Trophoblast cell (in vitro differentiated cells and primary cell): ENCODE results near the gene ARHGAP26.

Experiments used
- DNase-seq, 2 donors: peaks; one replicate each; pipeline ENCODE4 v3.0.0-alpha.2; 2016
- H2AFZ ChIP-seq: 2 replicates; pipeline ENCODE4 v1.6.1; 2013; ENCODE audit warnings: low read length, moderate library complexity, mild to moderate bottlenecking; ENCODE audit not compliant: insufficient read depth, poor library complexity
- H2AK5ac ChIP-seq: 2 replicates; pipeline ENCODE4 v1.6.1; 2013; ENCODE audit warnings: mild to moderate bottlenecking, low read length
- H2BK120ac ChIP-seq: 2 replicates; pipeline ENCODE4 v1.6.1; 2013; ENCODE audit warnings: low read length, mild to moderate bottlenecking, moderate library complexity; ENCODE audit not compliant: insufficient read depth, poor library complexity
- H2BK12ac ChIP-seq: 2 replicates; pipeline ENCODE4 v1.6.1; 2013; ENCODE audit warnings: mild to moderate bottlenecking, low read length, moderate library complexity
- H2BK5ac ChIP-seq: 2 replicates; pipeline ENCODE4 v1.6.1; 2013; ENCODE audit warnings: low read length, low read depth, moderate library complexity, mild to moderate bottlenecking; ENCODE audit not compliant: poor library complexity
- H3K14ac ChIP-seq: 2 replicates; pipeline ENCODE4 v1.6.1; 2013; ENCODE audit warnings: mild to moderate bottlenecking, low read length
- H3K18ac ChIP-seq: 2 replicates; pipeline ENCODE4 v1.6.1; 2013; ENCODE audit warnings: mild to moderate bottlenecking, low read length
- H3K23ac ChIP-seq: 2 replicates; pipeline ENCODE4 v1.6.1; 2013; ENCODE audit warnings: low read length
- H3K27ac ChIP-seq: 2 replicates; pipeline ENCODE4 v1.5.1; 2013; ENCODE audit warnings: low read depth, mild to moderate bottlenecking, inconsistent platforms, low read length, moderate library complexity
- H3K27me3 ChIP-seq: 2 replicates; pipeline ENCODE4 v1.6.1; 2013; ENCODE audit warnings: inconsistent platforms, mild to moderate bottlenecking, low read length, moderate library complexity; ENCODE audit not compliant: insufficient read depth
- H3K36me3 ChIP-seq, 2 experiments: 1 replicate in 1 of 2; 2 replicates in 1 of 2; pipeline ENCODE4 v1.6.1; 2013; ENCODE audit warnings: low read length in 2 of 2, mild to moderate bottlenecking in 2 of 2, moderate library complexity in 1 of 2; ENCODE audit not compliant: insufficient read depth in 2 of 2, control insufficient read depth in 1 of 2
- H3K4ac ChIP-seq: 2 replicates; pipeline ENCODE4 v1.6.1; 2013; ENCODE audit warnings: low read depth, mild to moderate bottlenecking, low read length, moderate library complexity
- H3K4me1 ChIP-seq, 2 experiments: 1 replicate in 1 of 2; 2 replicates in 1 of 2; pipeline ENCODE4 v1.6.1; 2013; ENCODE audit warnings: low read length in 2 of 2, mild to moderate bottlenecking in 2 of 2, moderate library complexity in 1 of 2; ENCODE audit not compliant: insufficient read depth in 2 of 2, control insufficient read depth in 1 of 2
- H3K4me2 ChIP-seq: 2 replicates; pipeline ENCODE4 v1.6.1; 2013; ENCODE audit warnings: inconsistent platforms, mild to moderate bottlenecking, low read length, moderate library complexity
- H3K4me3 ChIP-seq: 2 replicates; pipeline ENCODE4 v1.5.1; 2013; ENCODE audit warnings: mild to moderate bottlenecking, low read depth, low read length, inconsistent platforms
- H3K79me1 ChIP-seq: one replicate; pipeline ENCODE4 v1.6.1; 2013; ENCODE audit warnings: low read length
- H3K79me2 ChIP-seq: 2 replicates; pipeline ENCODE4 v1.6.1; 2013; ENCODE audit warnings: low read length, mild to moderate bottlenecking; ENCODE audit not compliant: control insufficient read depth, insufficient read depth, poor library complexity
- H3K9ac ChIP-seq: 2 replicates; pipeline ENCODE4 v1.6.1; 2013; ENCODE audit warnings: mild to moderate bottlenecking, low read length
- H3K9me3 ChIP-seq: 2 replicates; pipeline ENCODE4 v1.6.1; 2013; ENCODE audit warnings: low read depth, mild to moderate bottlenecking, control low read depth, inconsistent platforms, low read length; ENCODE audit not compliant: insufficient read depth
- H4K12ac ChIP-seq: 2 replicates; pipeline ENCODE4 v1.6.1; 2013; ENCODE audit warnings: low read depth, mild to moderate bottlenecking, low read length, moderate library complexity
- H4K8ac ChIP-seq: 2 replicates; pipeline ENCODE4 v1.6.1; 2013; ENCODE audit warnings: low read depth, mild to moderate bottlenecking, low read length, moderate library complexity
- H4K91ac ChIP-seq: one replicate; pipeline ENCODE4 v1.6.1; 2013; ENCODE audit warnings: low read depth, mild to moderate bottlenecking, low read length, moderate library complexity
- WGBS: extraction: QIAGEN DNeasy Blood & Tissue Kit; methylation state at CpG from one replicate; pipeline ENCODE4 v1.1.7; 2013; ENCODE audit warnings: missing lambda C conversion rate; ENCODE audit not compliant: insufficient read length, insufficient coverage; ENCODE audit errors: extremely low coverage; 5-methylcytosine and 5-hydroxymethylcytosine counted together

The ARHGAP26 gene

GRCh38 chr5:143229896-143230675, 459.9 kb downstream of the ARHGAP26 start:
- Histone ChIP-seq H2BK120ac (no peak overlapping the region), H4K8ac (no peak overlapping the region), H3K23ac (no peak overlapping the region), H3K4me2 (no peak overlapping the region), H4K91ac (no peak overlapping the region), H3K18ac (no peak overlapping the region), H3K4me3 (no peak overlapping the region), H3K79me2 (no peaks in the 10 kb centered on the region), H3K4ac (no peak overlapping the region), H2BK5ac (no peak overlapping the region), H3K79me1 (no peaks in the 10 kb centered on the region), H3K14ac (no peak overlapping the region), H3K36me3 (no peaks in the 10 kb centered on the region), H3K9me3 (peaks cover 1% of the 10 kb centered on the region), H2BK12ac (no peak overlapping the region), H2AK5ac (no peak overlapping the region), H4K12ac (no peak overlapping the region), H3K9ac (no peak overlapping the region), H3K4me1 (no peaks in the 10 kb centered on the region), H3K27me3 (no peaks in the 10 kb centered on the region), H3K27ac (no peak overlapping the region), H2AFZ (no peak overlapping the region)
- no peak for DNase-seq
- no CpG with 5 or more reads among the region's 10 CpGs for WGBS

GRCh38 chr5:143230676-143230996, 460.5 kb downstream of the ARHGAP26 start:
- H3K79me2 ChIP-seq, result no peaks in the 10 kb centered on the region
- no peak overlapping the region for H3K9ac ChIP-seq
- no peak overlapping the region for H3K4me2 ChIP-seq
- H3K27me3 ChIP-seq, result no peaks in the 10 kb centered on the region
- H3K18ac ChIP-seq, result no peak overlapping the region
- no peak overlapping the region for H4K91ac ChIP-seq
- no peak overlapping the region for H2AFZ ChIP-seq
- H3K27ac ChIP-seq, result no peak overlapping the region
- no peak overlapping the region for H3K23ac ChIP-seq
- H3K9me3 ChIP-seq, result no peaks in the 10 kb centered on the region
- no peak overlapping the region for H2BK120ac ChIP-seq
- H3K4me3 ChIP-seq, result no peak overlapping the region
- no peaks in the 10 kb centered on the region for H3K79me1 ChIP-seq
- H3K14ac ChIP-seq, result no peak overlapping the region
- no CpG with 5 or more reads among the region's 6 CpGs for WGBS
- H3K36me3 ChIP-seq, result no peaks in the 10 kb centered on the region
- no peak overlapping the region for H2BK12ac ChIP-seq
- H2BK5ac ChIP-seq, result no peak overlapping the region
- no peak overlapping the region for H3K4ac ChIP-seq
- DNase-seq, result no peak
- no peak overlapping the region for H2AK5ac ChIP-seq
- no peaks in the 10 kb centered on the region for H3K4me1 ChIP-seq
- H4K12ac ChIP-seq, result no peak overlapping the region
- no peak overlapping the region for H4K8ac ChIP-seq

- Histone ChIP-seq H4K91ac (no peak overlapping the region), H2AK5ac (no peak overlapping the region), H2BK120ac (no peak overlapping the region), H3K9ac (no peak overlapping the region), H3K4me2 (no peak overlapping the region), H2AFZ (no peak overlapping the region), H3K14ac (no peak overlapping the region), H3K4me3 (no peak overlapping the region), H2BK5ac (no peak overlapping the region), H3K4me1 (no peaks in the 10 kb centered on the region), H3K27ac (no peak overlapping the region), H4K12ac (no peak overlapping the region), H2BK12ac (no peak overlapping the region), H3K4ac (no peak overlapping the region), H3K27me3 (no peaks in the 10 kb centered on the region), H3K9me3 (no peaks in the 10 kb centered on the region), H3K36me3 (no peaks in the 10 kb centered on the region), H3K79me2 (no peaks in the 10 kb centered on the region), H3K79me1 (no peaks in the 10 kb centered on the region), H3K23ac (peak overlapping the region; percentile 45), H3K18ac (no peak overlapping the region), H4K8ac (no peak overlapping the region)
- no peak for DNase-seq
- no CpG with 5 or more reads among the region's 3 CpGs for WGBS
Observed at GRCh38 chr5:143231416-143231815, 461.2 kb downstream of the ARHGAP26 start.

GRCh38 chr5:143231973-143232812, 462.0 kb downstream of the ARHGAP26 start:
- Histone ChIP-seq H3K14ac (no peak overlapping the region), H3K79me1 (no peaks in the 10 kb centered on the region), H3K36me3 (no peaks in the 10 kb centered on the region), H2BK12ac (no peak overlapping the region), H4K8ac (no peak overlapping the region), H2AK5ac (no peak overlapping the region), H4K12ac (no peak overlapping the region), H3K27ac (no peak overlapping the region), H3K9ac (no peak overlapping the region), H2AFZ (no peak overlapping the region), H3K4ac (no peak overlapping the region), H3K4me2 (no peak overlapping the region), H3K27me3 (no peaks in the 10 kb centered on the region), H4K91ac (no peak overlapping the region), H3K23ac (peak overlapping the region; percentile 73), H2BK5ac (no peak overlapping the region), H3K4me1 (no peaks in the 10 kb centered on the region), H3K18ac (no peak overlapping the region), H3K79me2 (no peaks in the 10 kb centered on the region), H3K4me3 (no peak overlapping the region), H2BK120ac (no peak overlapping the region), H3K9me3 (no peaks in the 10 kb centered on the region)
- WGBS, result no CpG with 5 or more reads among the region's 7 CpGs
- no peak for DNase-seq
